Breast epithelium (tissue), 3 donors: ENCODE data around the gene SBNO1.

Experiments used
- POLR2A ChIP-seq: fragments of 450-650 bp; IDR thresholded peaks from one replicate; pipeline ENCODE4 v1.6.1; 2016; ENCODE audit warnings: antibody characterized with exemption, mild to moderate bottlenecking, moderate library complexity
- POLR2AphosphoS5 ChIP-seq, 3 donors: sonication (generic); formaldehyde crosslinking; IDR thresholded peaks; one replicate each; pipeline ENCODE4 v1.6.1; 2017; ENCODE audit warnings: antibody characterized with exemption in 3 of 3
- TF ChIP-seq, protein P1 (sequence below), 3 donors: fragments of 450-650 bp; IDR thresholded peaks; one replicate each; pipeline ENCODE4 v1.5.1; 2016 to 2017; ENCODE audit warnings: antibody characterized with exemption in 3 of 3, mild to moderate bottlenecking in 3 of 3, moderate library complexity in 3 of 3

DNA sequence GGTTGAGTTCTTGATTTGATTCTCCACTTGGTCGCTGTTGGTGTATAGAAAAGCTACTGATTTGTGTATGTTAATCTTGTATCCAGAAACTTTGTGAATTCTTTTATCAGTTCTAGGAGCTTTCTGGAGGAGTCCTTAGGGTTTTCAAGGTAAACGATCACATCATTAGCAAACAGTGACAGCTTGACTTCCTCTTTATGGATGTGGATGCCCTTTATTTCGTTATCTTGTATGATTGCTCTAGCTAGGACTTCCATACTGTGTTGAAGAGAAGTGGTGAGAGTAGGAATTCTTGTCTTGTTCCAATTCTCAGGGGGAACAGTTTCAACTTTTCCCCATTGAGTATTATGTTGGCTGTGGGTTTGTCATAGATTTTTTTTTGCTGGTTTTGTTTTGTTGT is 119.0 kb downstream of the SBNO1 start:
- TF ChIP-seq, protein P1, sequence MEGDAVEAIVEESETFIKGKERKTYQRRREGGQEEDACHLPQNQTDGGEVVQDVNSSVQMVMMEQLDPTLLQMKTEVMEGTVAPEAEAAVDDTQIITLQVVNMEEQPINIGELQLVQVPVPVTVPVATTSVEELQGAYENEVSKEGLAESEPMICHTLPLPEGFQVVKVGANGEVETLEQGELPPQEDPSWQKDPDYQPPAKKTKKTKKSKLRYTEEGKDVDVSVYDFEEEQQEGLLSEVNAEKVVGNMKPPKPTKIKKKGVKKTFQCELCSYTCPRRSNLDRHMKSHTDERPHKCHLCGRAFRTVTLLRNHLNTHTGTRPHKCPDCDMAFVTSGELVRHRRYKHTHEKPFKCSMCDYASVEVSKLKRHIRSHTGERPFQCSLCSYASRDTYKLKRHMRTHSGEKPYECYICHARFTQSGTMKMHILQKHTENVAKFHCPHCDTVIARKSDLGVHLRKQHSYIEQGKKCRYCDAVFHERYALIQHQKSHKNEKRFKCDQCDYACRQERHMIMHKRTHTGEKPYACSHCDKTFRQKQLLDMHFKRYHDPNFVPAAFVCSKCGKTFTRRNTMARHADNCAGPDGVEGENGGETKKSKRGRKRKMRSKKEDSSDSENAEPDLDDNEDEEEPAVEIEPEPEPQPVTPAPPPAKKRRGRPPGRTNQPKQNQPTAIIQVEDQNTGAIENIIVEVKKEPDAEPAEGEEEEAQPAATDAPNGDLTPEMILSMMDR (IDR thresholded peaks at IDR 0.05): no peak
- TF ChIP-seq POLR2AphosphoS5 (IDR thresholded peaks at IDR 0.05): no peak
- TF ChIP-seq POLR2A: no peak
